IPS-11a (cell line): ENCODE data around the gene ADAMTS6.
"Not testable (repeated sequence)": the region's sequence is repeated elsewhere in the genome, so short reads cannot be mapped to it uniquely, and the experiment has no call there.

Experiments used
- H3K4me3 ChIP-seq: one replicate; pipeline ENCODE4 v1.5.1; 2013; ENCODE audit warnings: low read depth, low read length, control low read depth

Gene ADAMTS6

GRCh38 chr5:65481635-65482295 is at the start of gene ADAMTS6:
Gene ADAMTS6, minus strand, starts transcription at chr5:65481920. Its CDS starts 8,247 bp downstream, at chr5:65473673.
- peak within 1 kb of the TSS; percentile 65 for H3K4me3 ChIP-seq

GRCh38 chr5:65530904-65531303 is 49.2 kb upstream of the ADAMTS6 start:
- H3K4me3 ChIP-seq = no peak overlapping the region

- no peak overlapping the region for H3K4me3 ChIP-seq
Observed at GRCh38 chr5:65525726-65526125, 44.0 kb upstream of the ADAMTS6 start.

- no peak overlapping the region for H3K4me3 ChIP-seq
Observed at GRCh38 chr5:65512170-65512937, 30.6 kb upstream of the ADAMTS6 start.

- H3K4me3 ChIP-seq = no peak overlapping the region
Observed at GRCh38 chr5:65508978-65509377, 27.3 kb upstream of the ADAMTS6 start.

GRCh38 chr5:65506961-65507360 is 25.2 kb upstream of the ADAMTS6 start:
- no peak overlapping the region for H3K4me3 ChIP-seq

GRCh38 chr5:65489119-65489518 is 7.4 kb upstream of the ADAMTS6 start:
- H3K4me3 ChIP-seq = no peak overlapping the region

- not testable (repeated sequence) for H3K4me3 ChIP-seq
Observed at GRCh38 chr5:65488038-65488687, 6.4 kb upstream of the ADAMTS6 start.

- not testable (repeated sequence) for H3K4me3 ChIP-seq
Observed at GRCh38 chr5:65486803-65487202, 5.1 kb upstream of the ADAMTS6 start.

- no peak overlapping the region for H3K4me3 ChIP-seq
Observed at GRCh38 chr5:65485405-65485804, 3.7 kb upstream of the ADAMTS6 start.

GRCh38 chr5:65483546-65484346 is 2.0 kb upstream of the ADAMTS6 start:
- H3K4me3 ChIP-seq = no peak overlapping the region

- H3K4me3 ChIP-seq = peak overlapping the region; percentile 65
Observed at GRCh38 chr5:65482736-65483545, 1.2 kb upstream of the ADAMTS6 start.

GRCh38 chr5:65482296-65482735 is 596 bp upstream of the ADAMTS6 start:
- peak overlapping the region; percentile 65 for H3K4me3 ChIP-seq

GRCh38 chr5:65481171-65481581 is 544 bp downstream of the ADAMTS6 start:
- peak overlapping the region; percentile 36 for H3K4me3 ChIP-seq

- peak overlapping the region; percentile 36 for H3K4me3 ChIP-seq
Observed at GRCh38 chr5:65480306-65480865, 1.3 kb downstream of the ADAMTS6 start.

GRCh38 chr5:65479527-65479926 is 2.2 kb downstream of the ADAMTS6 start:
- no peak overlapping the region for H3K4me3 ChIP-seq

- no peak overlapping the region for H3K4me3 ChIP-seq
Observed at GRCh38 chr5:65478336-65478735, 3.4 kb downstream of the ADAMTS6 start.

GRCh38 chr5:65475895-65476294 is 5.8 kb downstream of the ADAMTS6 start:
- no peak overlapping the region for H3K4me3 ChIP-seq

GRCh38 chr5:65475336-65475735 is 6.4 kb downstream of the ADAMTS6 start:
- no peak overlapping the region for H3K4me3 ChIP-seq
